Neural cell (in vitro differentiated cells): ENCODE results near the gene CDK12. TPM values are rescaled to one million over a fixed set of nuclear protein-coding genes. Genes with fewer than 3 reads are reported as not detected.

Experiments used
- H2AFZ ChIP-seq: fragments of 200-600, 300-800 bp; sonication (generic), shearing (Covaris generic); 2 replicates; pipeline ENCODE4 v1.6.0; 2014; ENCODE audit warnings: low read depth, mild to moderate bottlenecking, antibody characterized with exemption, low read length, moderate library complexity
- H3F3A ChIP-seq: fragments of 200-600 bp; shearing (Covaris generic); 2 replicates; pipeline ENCODE4 v1.6.1; 2016; ENCODE audit warnings: mild to moderate bottlenecking, moderate library complexity, mixed read lengths, antibody characterized with exemption, low read length; ENCODE audit not compliant: insufficient read depth, poor library complexity, severe bottlenecking
- H3K27ac ChIP-seq: fragments of 200-600, 300-800 bp; sonication (generic), shearing (Covaris generic); 2 replicates; pipeline ENCODE4 v1.5.1; 2014; ENCODE audit warnings: mild to moderate bottlenecking, low read length, moderate library complexity
- H3K27me3 ChIP-seq: fragments of 300-800, 200-600 bp; sonication (generic), shearing (Covaris generic); 2 replicates; pipeline ENCODE4 v1.6.0; 2014; ENCODE audit warnings: mild to moderate bottlenecking, low read depth, low read length, moderate library complexity; ENCODE audit not compliant: insufficient read depth
- H3K36me3 ChIP-seq: fragments of 300-800, 200-600 bp; sonication (generic), shearing (Covaris generic); 2 replicates; pipeline ENCODE4 v1.5.1; 2014; ENCODE audit warnings: mild to moderate bottlenecking, antibody characterized with exemption, low read length, moderate library complexity; ENCODE audit not compliant: insufficient read depth
- H3K4me2 ChIP-seq: fragments of 300-800, 200-600 bp; sonication (generic), shearing (Covaris generic); 2 replicates; pipeline ENCODE4 v1.6.0; 2014; ENCODE audit warnings: mild to moderate bottlenecking, low read length
- H3K4me3 ChIP-seq: fragments of 300-800, 200-600 bp; sonication (generic), shearing (Covaris generic); 2 replicates; pipeline ENCODE4 v1.5.1; 2014; ENCODE audit warnings: mild to moderate bottlenecking, low read length, moderate library complexity
- H3K79me2 ChIP-seq: fragments of 200-600 bp; shearing (Covaris generic); replicated peaks from 2 replicates; pipeline ENCODE4 v1.6.0; 2014; ENCODE audit warnings: mild to moderate bottlenecking, low read length, moderate library complexity; ENCODE audit not compliant: insufficient read depth
- H3K9ac ChIP-seq: fragments of 300-800, 200-600 bp; sonication (generic), shearing (Covaris generic); 2 replicates; pipeline ENCODE4 v1.6.1; 2016; ENCODE audit warnings: mild to moderate bottlenecking, low read length, mixed read lengths
- H3K9me2 ChIP-seq: fragments of 200-600 bp; shearing (Covaris generic); 2 replicates; pipeline ENCODE4 v1.6.1; 2016; ENCODE audit warnings: mild to moderate bottlenecking, low read length, mixed read lengths; ENCODE audit not compliant: insufficient read depth
- H3K9me3 ChIP-seq: fragments of 200-600, 300-800 bp; sonication (generic), shearing (Covaris generic); 2 replicates; pipeline ENCODE4 v1.6.1; 2016; ENCODE audit warnings: mild to moderate bottlenecking, mixed run types, low read length, moderate library complexity, mixed read lengths
- H4K20me1 ChIP-seq: fragments of 200-600 bp; shearing (Covaris generic); 2 replicates; pipeline ENCODE4 v1.6.1; 2016; ENCODE audit warnings: mild to moderate bottlenecking, mixed run types; ENCODE audit not compliant: insufficient read depth
- EP300 ChIP-seq: fragments of 450-650 bp; conservative IDR thresholded peaks from 2 replicates; pipeline ENCODE4 v1.6.1; 2014; ENCODE audit warnings: antibody characterized with exemption, mild to moderate bottlenecking, moderate library complexity; ENCODE audit not compliant: poor library complexity, severe bottlenecking
- EZH2 ChIP-seq: fragments of 200-600, 300-800 bp; shearing (Covaris generic), sonication (generic); IDR thresholded peaks from 2 replicates; pipeline ENCODE4 v1.6.1; 2014; ENCODE audit warnings: antibody characterized with exemption, low read length, borderline replicate concordance, mild to moderate bottlenecking; ENCODE audit not compliant: insufficient read depth, poor library complexity, severe bottlenecking
- MXI1 ChIP-seq: fragments of 450-650 bp; conservative IDR thresholded peaks from 2 replicates; pipeline ENCODE4 v1.6.1; 2014; ENCODE audit warnings: antibody characterized with exemption, mild to moderate bottlenecking; ENCODE audit not compliant: poor library complexity, severe bottlenecking
- POLR2AphosphoS5 ChIP-seq: IDR thresholded peaks from 2 replicates; pipeline ENCODE4 v1.6.1; 2012
- RAD21 ChIP-seq: fragments of 450-650 bp; conservative IDR thresholded peaks from 2 replicates; pipeline ENCODE4 v1.6.1; 2014; ENCODE audit warnings: antibody characterized with exemption, mild to moderate bottlenecking, moderate library complexity
- SMC3 ChIP-seq: fragments of 450-650 bp; conservative IDR thresholded peaks from 2 replicates; pipeline ENCODE4 v1.6.1; 2014; ENCODE audit warnings: antibody characterized with exemption, mild to moderate bottlenecking, moderate library complexity; ENCODE audit not compliant: poor library complexity
- TAF1 ChIP-seq: IDR thresholded peaks from 2 replicates; pipeline ENCODE4 v1.6.1; 2012; ENCODE audit warnings: low read depth
- polyA plus RNA-seq: library from polyadenylated mRNA; depleted of rRNA; stranded (reverse); fragments of >200 nt; gene quantifications from 2 replicates; pipeline ENCODE4 v1.2.3, GENCODE V29; 2014
- TF ChIP-seq, protein P1 (sequence below): IDR thresholded peaks from 2 replicates; pipeline ENCODE4 v1.6.1; 2012; ENCODE audit warnings: borderline replicate concordance
- TF ChIP-seq, protein P2 (sequence below): fragments of 450-650 bp; IDR thresholded peaks from 2 replicates; pipeline ENCODE4 v1.5.1; 2014; ENCODE audit warnings: antibody characterized with exemption, mild to moderate bottlenecking, moderate library complexity; ENCODE audit not compliant: poor library complexity, severe bottlenecking

CDK12 gene
- polyA plus RNA-seq, 1 donor from 2014 or later = 10.4 TPM

DNA sequence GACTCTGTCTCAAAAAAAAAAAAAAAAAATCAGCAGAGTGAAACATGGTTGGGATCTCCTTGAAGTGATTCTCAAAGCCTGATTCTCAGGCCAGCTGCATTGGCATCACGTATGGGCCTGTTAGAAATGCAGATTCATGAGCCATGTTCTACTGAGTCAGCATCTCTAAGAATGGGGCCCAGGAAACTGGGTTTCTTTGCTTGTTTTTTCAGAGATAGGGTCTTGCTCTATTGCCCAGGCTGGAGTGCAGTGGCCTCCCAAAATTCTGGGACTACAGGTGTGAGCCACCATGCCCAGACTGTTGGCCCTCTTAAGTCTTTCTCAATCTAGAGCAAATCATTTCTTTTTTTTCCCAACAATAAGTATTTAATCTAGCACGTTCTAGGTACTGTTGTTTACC, 47.7 kb downstream of the CDK12 start:
- Histone ChIP-seq H3K9me2 (no peaks in the 10 kb centered on the region), H3K9ac (no peak overlapping the region), H3K27me3 (no peaks in the 10 kb centered on the region), H3K9me3 (no peaks in the 10 kb centered on the region), H3K79me2 (no peaks in the 10 kb centered on the region), H3K36me3 (peaks cover 8% of the 10 kb centered on the region), H3K4me2 (no peak overlapping the region), H3K27ac (no peak overlapping the region), H2AFZ (no peak overlapping the region), H3F3A (no peaks in the 10 kb centered on the region), H4K20me1 (no peaks in the 10 kb centered on the region), H3K4me3 (no peak overlapping the region)
- TF ChIP-seq POLR2AphosphoS5 (no peak), EZH2 (no peak), MXI1 (no peak), TAF1 (no peak), EP300 (no peak), SMC3 (no peak), RAD21 (no peak)
- TF ChIP-seq, protein P1, sequence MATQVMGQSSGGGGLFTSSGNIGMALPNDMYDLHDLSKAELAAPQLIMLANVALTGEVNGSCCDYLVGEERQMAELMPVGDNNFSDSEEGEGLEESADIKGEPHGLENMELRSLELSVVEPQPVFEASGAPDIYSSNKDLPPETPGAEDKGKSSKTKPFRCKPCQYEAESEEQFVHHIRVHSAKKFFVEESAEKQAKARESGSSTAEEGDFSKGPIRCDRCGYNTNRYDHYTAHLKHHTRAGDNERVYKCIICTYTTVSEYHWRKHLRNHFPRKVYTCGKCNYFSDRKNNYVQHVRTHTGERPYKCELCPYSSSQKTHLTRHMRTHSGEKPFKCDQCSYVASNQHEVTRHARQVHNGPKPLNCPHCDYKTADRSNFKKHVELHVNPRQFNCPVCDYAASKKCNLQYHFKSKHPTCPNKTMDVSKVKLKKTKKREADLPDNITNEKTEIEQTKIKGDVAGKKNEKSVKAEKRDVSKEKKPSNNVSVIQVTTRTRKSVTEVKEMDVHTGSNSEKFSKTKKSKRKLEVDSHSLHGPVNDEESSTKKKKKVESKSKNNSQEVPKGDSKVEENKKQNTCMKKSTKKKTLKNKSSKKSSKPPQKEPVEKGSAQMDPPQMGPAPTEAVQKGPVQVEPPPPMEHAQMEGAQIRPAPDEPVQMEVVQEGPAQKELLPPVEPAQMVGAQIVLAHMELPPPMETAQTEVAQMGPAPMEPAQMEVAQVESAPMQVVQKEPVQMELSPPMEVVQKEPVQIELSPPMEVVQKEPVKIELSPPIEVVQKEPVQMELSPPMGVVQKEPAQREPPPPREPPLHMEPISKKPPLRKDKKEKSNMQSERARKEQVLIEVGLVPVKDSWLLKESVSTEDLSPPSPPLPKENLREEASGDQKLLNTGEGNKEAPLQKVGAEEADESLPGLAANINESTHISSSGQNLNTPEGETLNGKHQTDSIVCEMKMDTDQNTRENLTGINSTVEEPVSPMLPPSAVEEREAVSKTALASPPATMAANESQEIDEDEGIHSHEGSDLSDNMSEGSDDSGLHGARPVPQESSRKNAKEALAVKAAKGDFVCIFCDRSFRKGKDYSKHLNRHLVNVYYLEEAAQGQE = no peak
- TF ChIP-seq, protein P2, sequence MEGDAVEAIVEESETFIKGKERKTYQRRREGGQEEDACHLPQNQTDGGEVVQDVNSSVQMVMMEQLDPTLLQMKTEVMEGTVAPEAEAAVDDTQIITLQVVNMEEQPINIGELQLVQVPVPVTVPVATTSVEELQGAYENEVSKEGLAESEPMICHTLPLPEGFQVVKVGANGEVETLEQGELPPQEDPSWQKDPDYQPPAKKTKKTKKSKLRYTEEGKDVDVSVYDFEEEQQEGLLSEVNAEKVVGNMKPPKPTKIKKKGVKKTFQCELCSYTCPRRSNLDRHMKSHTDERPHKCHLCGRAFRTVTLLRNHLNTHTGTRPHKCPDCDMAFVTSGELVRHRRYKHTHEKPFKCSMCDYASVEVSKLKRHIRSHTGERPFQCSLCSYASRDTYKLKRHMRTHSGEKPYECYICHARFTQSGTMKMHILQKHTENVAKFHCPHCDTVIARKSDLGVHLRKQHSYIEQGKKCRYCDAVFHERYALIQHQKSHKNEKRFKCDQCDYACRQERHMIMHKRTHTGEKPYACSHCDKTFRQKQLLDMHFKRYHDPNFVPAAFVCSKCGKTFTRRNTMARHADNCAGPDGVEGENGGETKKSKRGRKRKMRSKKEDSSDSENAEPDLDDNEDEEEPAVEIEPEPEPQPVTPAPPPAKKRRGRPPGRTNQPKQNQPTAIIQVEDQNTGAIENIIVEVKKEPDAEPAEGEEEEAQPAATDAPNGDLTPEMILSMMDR = no peak

DNA sequence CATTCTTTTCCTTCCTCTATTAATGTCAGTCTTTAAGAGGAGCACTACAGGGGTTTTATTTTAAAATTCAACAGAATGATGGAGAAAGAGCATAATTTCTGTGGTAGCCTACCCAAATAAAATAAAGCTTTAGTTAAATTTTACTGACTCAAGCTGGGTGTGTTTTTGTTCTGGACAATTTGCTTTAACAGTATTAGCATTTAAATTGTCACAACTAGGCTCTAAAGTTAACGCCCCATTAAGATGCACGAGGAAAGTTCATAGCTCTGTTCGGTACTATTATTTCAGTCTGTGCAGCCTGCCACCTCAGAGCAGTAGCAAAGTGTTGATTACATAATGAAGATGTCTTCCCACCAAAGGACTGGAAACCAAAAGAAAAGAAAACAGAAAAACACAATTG, 52.0 kb downstream of the CDK12 start:
- H3K9me3 ChIP-seq = no peaks in the 10 kb centered on the region
- no peak overlapping the region for H3K9ac ChIP-seq
- no peak for TF ChIP-seq EP300
- TF ChIP-seq TAF1 = no peak
- no peak for TF ChIP-seq POLR2AphosphoS5
- TF ChIP-seq, protein P1 = no peak
- TF ChIP-seq SMC3 = no peak
- H3K36me3 ChIP-seq = peaks cover 9% of the 10 kb centered on the region
- no peaks in the 10 kb centered on the region for H3K79me2 ChIP-seq
- H3K27ac ChIP-seq = no peak overlapping the region
- no peaks in the 10 kb centered on the region for H3F3A ChIP-seq
- no peaks in the 10 kb centered on the region for H4K20me1 ChIP-seq
- no peak overlapping the region for H3K4me2 ChIP-seq
- no peak overlapping the region for H2AFZ ChIP-seq
- H3K27me3 ChIP-seq = no peaks in the 10 kb centered on the region
- H3K4me3 ChIP-seq = no peak overlapping the region
- H3K9me2 ChIP-seq = no peaks in the 10 kb centered on the region
